IPS-18c (cell line): Measurements from ENCODE around the gene PLOD3.

Experiments used
- H3K4me3 ChIP-seq: 2 replicates; pipeline ENCODE4 v1.7.0; 2013; ENCODE audit warnings: low read depth, mild to moderate bottlenecking, low read length, moderate library complexity; ENCODE audit not compliant: insufficient read depth
- H3K9me3 ChIP-seq: one replicate; pipeline ENCODE4 v1.6.1; 2013; ENCODE audit warnings: mild to moderate bottlenecking, low read length, moderate library complexity; ENCODE audit not compliant: control insufficient read depth, insufficient read depth

PLOD3 gene

GRCh38 chr7:101164071-101164840 lies 53.1 kb downstream of the PLOD3 start:
- H3K9me3 ChIP-seq = peaks cover 2% of the 10 kb centered on the region
- H3K4me3 ChIP-seq = peak overlapping the region; percentile 72

GRCh38 chr7:101163279-101164070 lies 53.9 kb downstream of the PLOD3 start:
- Histone ChIP-seq H3K4me3 (peak overlapping the region; percentile 72), H3K9me3 (peaks cover 2% of the 10 kb centered on the region)

GRCh38 chr7:101162551-101163278 lies 54.7 kb downstream of the PLOD3 start:
- peak overlapping the region; percentile 47; the same call in 1 of the 2 replicates for H3K4me3 ChIP-seq
- H3K9me3 ChIP-seq = peaks cover 2% of the 10 kb centered on the region

- Histone ChIP-seq H3K4me3 (peak overlapping the region; percentile 47; the same call in 1 of the 2 replicates), H3K9me3 (peaks cover 2% of the 10 kb centered on the region)
Observed at GRCh38 chr7:101161692-101162471, 55.5 kb downstream of the PLOD3 start.

- Histone ChIP-seq H3K9me3 (peaks cover 2% of the 10 kb centered on the region), H3K4me3 (no peak overlapping the region)
Observed at GRCh38 chr7:101160910-101161309, 56.5 kb downstream of the PLOD3 start.

GRCh38 chr7:101159696-101160674 lies 57.4 kb downstream of the PLOD3 start:
- H3K9me3 ChIP-seq = peaks cover 2% of the 10 kb centered on the region
- no peak overlapping the region for H3K4me3 ChIP-seq

- Histone ChIP-seq H3K4me3 (no peak overlapping the region), H3K9me3 (peaks cover 2% of the 10 kb centered on the region)
Observed at GRCh38 chr7:101156866-101157589, 60.4 kb downstream of the PLOD3 start.

- Histone ChIP-seq H3K4me3 (no peak overlapping the region), H3K9me3 (peaks cover 2% of the 10 kb centered on the region)
Observed at GRCh38 chr7:101156277-101156676, 61.1 kb downstream of the PLOD3 start.
